Omental fat pad (tissue), 4 donors: Measurements from ENCODE around the gene NLGN4Y. TPM values are rescaled to one million over a fixed set of nuclear protein-coding genes. Genes with fewer than 3 reads are reported as not detected.

Experiments used
- ATAC-seq: fragments of 150-250 bp; one replicate; pipeline ENCODE4 v1.9.1; 2016; ENCODE audit warnings: mild to moderate bottlenecking, moderate library complexity; ENCODE audit not compliant: low FRiP score
- DNase-seq: peaks from one replicate; pipeline ENCODE4 v3.0.0-alpha.2; 2019; ENCODE audit warnings: low spot score
- CTCF ChIP-seq, 3 donors: fragments of 450-650 bp; IDR thresholded peaks; one replicate each; pipeline ENCODE4 v1.5.1; 2016 to 2017; ENCODE audit warnings: antibody characterized with exemption in 3 of 3, mild to moderate bottlenecking in 3 of 3, moderate library complexity in 2 of 3
- total RNA-seq, 4 donors: library from RNA; depleted of rRNA; stranded (reverse); fragments of >200 nt; gene quantifications; one replicate each; pipeline ENCODE4 v1.1.0, GENCODE V29; 2016

Gene NLGN4Y
- total RNA-seq, 4 donors from 2014 or later, result 15.5 to 21.8 TPM; not detected in 2

- ATAC-seq (no peak), DNase-seq (no peak)
- TF ChIP-seq CTCF (IDR thresholded peaks at IDR 0.05), result no peak
Observed at GRCh38 chrY:14798010-14798409, 273.7 kb downstream of the NLGN4Y start.

- ATAC-seq, result no peak
- DNase-seq, result no peak
- no peak for TF ChIP-seq CTCF (IDR thresholded peaks at IDR 0.05)
Observed at GRCh38 chrY:14801096-14801495, 276.8 kb downstream of the NLGN4Y start.

GRCh38 chrY:14802125-14802524 is 277.8 kb downstream of the NLGN4Y start:
- TF ChIP-seq CTCF (IDR thresholded peaks at IDR 0.05), result no peak
- ATAC-seq (no peak), DNase-seq (no peak)

- DNase-seq, result no peak
Observed at GRCh38 chrY:14804041-14804440, 279.7 kb downstream of the NLGN4Y start.

GRCh38 chrY:14818452-14818851 is 294.1 kb downstream of the NLGN4Y start:
- DNase-seq, result no peak
- ATAC-seq, result no peak
- TF ChIP-seq CTCF (IDR thresholded peaks at IDR 0.05), result no peak

More at GRCh38 chrY:14804041-14804440, 279.7 kb downstream of the NLGN4Y start:
- no peak for TF ChIP-seq CTCF (IDR thresholded peaks at IDR 0.05)
- ATAC-seq, result no peak

GRCh38 chrY:14822201-14822600 is 297.9 kb downstream of the NLGN4Y start:
- TF ChIP-seq CTCF (IDR thresholded peaks at IDR 0.05), result no peak
- no peak for DNase-seq
- no peak for ATAC-seq

- ATAC-seq (no peak), DNase-seq (no peak)
- no peak for TF ChIP-seq CTCF (IDR thresholded peaks at IDR 0.05)
Observed at GRCh38 chrY:14822906-14823305, 298.6 kb downstream of the NLGN4Y start.
